ENCODE data around the gene BRD4.

- TF ChIP-seq POLR2A (IDR thresholded peaks at IDR 0.05) (no peak), CTCF (IDR thresholded peaks at IDR 0.05) (no peak), POLR2AphosphoS5 (IDR thresholded peaks at IDR 0.05; ENCODE audit: insufficient read depth in 1 of 2, low read depth in 1 of 2) (no peak)
These were observed 10.6 kb downstream of the BRD4 start for GRCh38 chr19:15321739-15322138.

All from vagina (tissue), 2 donors.